ENCODE results near the gene OR4C3. TPM values are rescaled to one million over a fixed set of nuclear protein-coding genes. Genes with fewer than 3 reads are reported as not detected.
"Not testable (repeated sequence)": the region's sequence is repeated elsewhere in the genome, so short reads cannot be mapped to it uniquely, and the experiment has no call there.

Gene OR4C3
- total RNA-seq, 1 donor from 2014 or later: not detected

GRCh38 chr11:48354013-48354412 is 29.3 kb downstream of the OR4C3 start:
- no peaks in the 10 kb centered on the region for H3K27me3 ChIP-seq (ENCODE audit: control insufficient read depth, insufficient read depth, low read length)
- no peak overlapping the region for H3K4me3 ChIP-seq (ENCODE audit: low read depth, low read length)
- no peak for DNase-seq (ENCODE audit: low read depth)
- FAIRE-seq: no peak
- TF ChIP-seq CTCF (IDR thresholded peaks at IDR 0.05; ENCODE audit: insufficient read depth, low read length, severe bottlenecking): no peak
- no peaks in the 10 kb centered on the region for H3K36me3 ChIP-seq (ENCODE audit: control insufficient read depth, insufficient read depth, low read length)

DNA sequence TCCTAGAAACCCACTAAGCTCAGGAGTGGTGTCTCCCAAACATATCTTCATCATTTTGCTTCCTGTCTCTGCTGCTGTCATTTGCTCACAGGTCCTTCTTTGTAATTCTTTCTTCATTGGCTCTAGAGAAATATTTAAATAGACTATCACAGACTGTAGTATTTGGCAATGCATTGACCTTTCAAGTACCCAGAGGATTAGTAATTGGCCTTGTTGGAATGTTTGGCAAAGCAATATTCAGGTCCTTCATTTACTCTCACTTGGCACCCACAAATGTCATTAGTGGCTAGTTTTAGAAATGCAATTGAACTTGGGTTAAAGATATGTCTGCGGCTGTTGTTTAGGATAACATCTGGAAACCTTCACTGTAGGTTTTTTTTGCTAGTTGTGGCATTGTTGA is 30.0 kb downstream of the OR4C3 start:
- no peak for TF ChIP-seq CTCF (IDR thresholded peaks at IDR 0.05; ENCODE audit: insufficient read depth, low read length, severe bottlenecking)
- no peaks in the 10 kb centered on the region for H3K27me3 ChIP-seq (ENCODE audit: control insufficient read depth, insufficient read depth, low read length)
- DNase-seq (ENCODE audit: low read depth) (no peak), FAIRE-seq (no peak)
- no peaks in the 10 kb centered on the region for H3K36me3 ChIP-seq (ENCODE audit: control insufficient read depth, insufficient read depth, low read length)
- no peak overlapping the region for H3K4me3 ChIP-seq (ENCODE audit: low read depth, low read length)

- H3K27me3 ChIP-seq (ENCODE audit: control insufficient read depth, insufficient read depth, low read length); FAIRE-seq; H3K4me3 ChIP-seq (ENCODE audit: low read depth, low read length); DNase-seq (ENCODE audit: low read depth); H3K36me3 ChIP-seq (ENCODE audit: control insufficient read depth, insufficient read depth, low read length): not testable (repeated sequence)
Measured at GRCh38 chr11:48361289-48361688, 36.6 kb downstream of the OR4C3 start.

DNA sequence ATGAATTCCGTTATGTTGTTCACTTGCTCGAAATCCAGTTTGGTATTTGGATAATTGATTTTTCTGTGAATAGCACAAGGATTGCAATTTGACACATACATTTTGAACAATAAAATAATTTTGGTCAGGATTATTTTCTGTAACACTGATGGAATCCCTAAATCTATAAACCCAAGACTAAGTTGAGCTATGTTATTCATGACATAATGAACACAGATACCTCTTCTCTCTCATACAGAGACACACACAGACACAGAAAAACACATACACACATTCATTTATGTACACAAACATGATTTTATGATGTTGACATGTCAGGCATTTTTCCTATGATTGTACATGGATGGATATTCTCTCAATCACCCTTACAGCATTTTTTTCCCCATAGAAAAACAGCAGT is 41.6 kb downstream of the OR4C3 start, which contains the start of gene OR4C5:
TSS of gene OR4C5 (minus strand) at position 101 of the 400 bp plus-strand sequence. CDS start at position 101, 0 bp downstream.
- Histone ChIP-seq H3K36me3 (ENCODE audit: control insufficient read depth, insufficient read depth, low read length) (no peaks in the 10 kb centered on the region), H3K4me3 (ENCODE audit: low read depth, low read length) (no peak within 1 kb of the TSS), H3K27me3 (ENCODE audit: control insufficient read depth, insufficient read depth, low read length) (no peaks in the 10 kb centered on the region)
- DNase-seq (ENCODE audit: low read depth) (no peak), FAIRE-seq (no peak)
- no peak for TF ChIP-seq CTCF (IDR thresholded peaks at IDR 0.05; ENCODE audit: insufficient read depth, low read length, severe bottlenecking)

Other genes with a start within 250 kb of the OR4C3 start
- not detected in 2 replicates for gene OR4B1, start 108.1 kb upstream of the OR4C3 start, total RNA-seq
- gene OR4X2, start 79.8 kb upstream of the OR4C3 start, total RNA-seq: not detected in 2 replicates
- not detected in 2 replicates for gene OR4X1, start 61.1 kb upstream of the OR4C3 start, total RNA-seq
- gene OR4S1, start 18.7 kb upstream of the OR4C3 start, total RNA-seq: not detected in 2 replicates
- not detected in 2 replicates for gene OR4C5, start 41.5 kb downstream of the OR4C3 start, total RNA-seq
- not detected in 2 replicates for gene OR4A47, start 163.9 kb downstream of the OR4C3 start, total RNA-seq